AG10803 (cell line): ENCODE data around the gene MYCBP.

Experiments used
- DNase-seq: peaks from one replicate; pipeline ENCODE4 v3.0.0; 2010; ENCODE audit warnings: low read depth
- H3K4me3 ChIP-seq: 2 replicates; pipeline ENCODE4 v1.5.1; 2011; ENCODE audit warnings: mild to moderate bottlenecking, low read length, control low read depth
- CTCF ChIP-seq: conservative IDR thresholded peaks from 2 replicates; pipeline ENCODE4 v1.5.1; 2011; ENCODE audit warnings: mild to moderate bottlenecking, low read length, control low read depth, inconsistent platforms

The MYCBP gene

DNA sequence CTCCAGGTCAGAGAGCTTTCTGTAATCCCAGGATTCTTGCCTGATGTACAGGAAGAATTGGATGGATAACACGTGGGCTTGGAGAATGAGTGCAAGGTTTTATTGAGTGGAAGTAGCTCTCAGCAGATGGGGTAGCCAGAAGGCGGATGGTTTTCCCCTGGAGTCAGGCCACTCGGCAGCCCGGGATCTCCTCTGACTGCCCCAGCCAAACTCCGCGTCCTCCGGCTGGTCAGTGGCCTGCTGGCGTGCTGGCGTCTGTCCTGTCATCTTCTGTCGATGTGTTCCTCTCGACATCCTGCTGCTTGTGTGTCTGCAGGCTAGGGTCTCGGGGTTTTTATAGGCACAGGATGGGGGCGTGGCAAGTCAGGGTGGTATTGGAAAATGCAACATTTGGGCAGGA is 35.7 kb upstream of the MYCBP start:
- DNase-seq = no peak
- H3K4me3 ChIP-seq = no peak overlapping the region
- no peak for TF ChIP-seq CTCF

- DNase-seq = no peak
- H3K4me3 ChIP-seq = no peak overlapping the region
- no peak for TF ChIP-seq CTCF
These were observed 32.8 kb upstream of the MYCBP start for GRCh38 chr1:38905985-38906384.

GRCh38 chr1:38899560-38899959 is 26.4 kb upstream of the MYCBP start:
- TF ChIP-seq CTCF = no peak
- H3K4me3 ChIP-seq = no peak overlapping the region
- no peak for DNase-seq

DNA sequence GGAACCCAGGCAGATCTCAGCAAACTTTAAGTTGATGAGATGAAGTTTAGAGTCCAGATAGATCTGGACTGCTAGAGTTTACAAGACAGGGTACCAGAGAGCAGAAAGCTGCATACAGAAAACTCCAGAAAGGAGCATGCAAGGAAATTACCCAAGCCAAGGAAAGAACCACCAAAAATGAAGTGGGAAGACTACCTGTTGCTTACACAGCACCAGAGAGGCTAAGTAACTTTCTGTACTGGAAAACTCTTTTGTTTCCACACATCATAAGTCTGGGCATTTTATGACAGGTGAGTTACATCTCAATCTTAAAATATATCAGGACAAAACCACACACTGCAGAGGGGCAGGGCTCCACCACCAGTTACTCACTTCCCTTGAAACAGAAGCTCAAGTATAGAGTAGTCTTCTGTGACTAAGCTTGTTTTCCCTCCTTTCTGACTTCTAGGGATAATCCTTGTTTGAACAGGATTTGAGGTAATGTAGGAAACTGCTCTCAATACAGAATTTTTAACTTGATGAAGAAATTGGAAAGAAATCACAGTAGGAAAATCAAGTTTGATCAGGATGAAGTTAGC is 25.6 kb upstream of the MYCBP start:
- no peak overlapping the region for H3K4me3 ChIP-seq
- no peak for DNase-seq
- no peak for TF ChIP-seq CTCF

- no peak for DNase-seq
- no peak for TF ChIP-seq CTCF
- no peak overlapping the region for H3K4me3 ChIP-seq
These were observed 23.0 kb upstream of the MYCBP start for GRCh38 chr1:38896169-38896568.

DNA sequence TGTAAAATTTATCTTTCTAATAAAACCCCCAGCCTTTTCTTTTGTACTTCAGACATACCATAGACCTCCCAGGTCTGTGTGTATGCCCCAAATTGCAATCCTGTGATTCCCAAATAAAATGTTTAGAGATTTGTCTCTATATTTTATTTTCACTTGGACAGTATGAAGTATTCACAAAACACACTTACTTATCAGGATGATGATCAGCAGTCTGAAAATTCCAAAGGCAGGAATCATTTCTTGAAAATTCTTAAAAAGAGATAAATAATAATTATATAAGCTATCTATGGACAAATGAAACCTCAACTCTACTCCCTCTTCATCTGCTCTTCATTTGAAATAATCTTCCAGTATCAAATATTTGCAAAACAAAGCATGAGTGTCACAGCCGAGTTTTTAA is 19.8 kb upstream of the MYCBP start:
- DNase-seq = no peak
- no peak for TF ChIP-seq CTCF
- no peak overlapping the region for H3K4me3 ChIP-seq

- TF ChIP-seq CTCF = no peak
- no peak for DNase-seq
- H3K4me3 ChIP-seq = no peak overlapping the region
These were observed 18.6 kb upstream of the MYCBP start for GRCh38 chr1:38891753-38892152.
